ENCODE data around the gene WDR46.

- TF ChIP-seq CTCF (IDR thresholded peaks at IDR 0.05) (no peak), POLR2A (IDR thresholded peaks at IDR 0.05) (no peak)
Measured at GRCh38 chr6:33330736-33331135, 41.7 kb upstream of the WDR46 start.
